HG03196 (cell line): Measurements from ENCODE around the gene NUP93.

Experiments used
- ATAC-seq: cut with Tn5 transposase; IDR thresholded peaks from one replicate; pipeline ENCODE4 v1.9.1; 2021; ENCODE audit not compliant: unreplicated experiment

NUP93 gene

DNA sequence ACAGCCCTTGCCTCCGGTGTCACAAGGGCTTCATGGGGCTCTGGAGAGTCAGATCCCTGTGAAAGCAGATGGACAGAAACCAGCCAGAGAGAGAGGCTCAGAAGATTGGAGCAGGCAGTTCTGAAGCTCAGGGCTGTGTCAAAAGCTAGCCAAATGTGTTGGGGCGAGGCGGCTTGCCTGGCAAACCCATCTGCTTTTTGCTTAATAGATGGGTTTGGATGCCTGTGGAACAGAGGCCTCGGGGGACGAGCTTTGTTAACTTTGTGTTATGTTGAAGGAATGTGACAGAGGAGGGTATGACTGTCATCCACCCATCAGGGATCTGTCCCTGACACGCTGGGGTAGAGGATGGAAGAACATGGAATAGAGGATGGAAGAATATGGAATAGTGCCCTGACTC, 114.1 kb downstream of the NUP93 start:
- no peak for ATAC-seq

DNA sequence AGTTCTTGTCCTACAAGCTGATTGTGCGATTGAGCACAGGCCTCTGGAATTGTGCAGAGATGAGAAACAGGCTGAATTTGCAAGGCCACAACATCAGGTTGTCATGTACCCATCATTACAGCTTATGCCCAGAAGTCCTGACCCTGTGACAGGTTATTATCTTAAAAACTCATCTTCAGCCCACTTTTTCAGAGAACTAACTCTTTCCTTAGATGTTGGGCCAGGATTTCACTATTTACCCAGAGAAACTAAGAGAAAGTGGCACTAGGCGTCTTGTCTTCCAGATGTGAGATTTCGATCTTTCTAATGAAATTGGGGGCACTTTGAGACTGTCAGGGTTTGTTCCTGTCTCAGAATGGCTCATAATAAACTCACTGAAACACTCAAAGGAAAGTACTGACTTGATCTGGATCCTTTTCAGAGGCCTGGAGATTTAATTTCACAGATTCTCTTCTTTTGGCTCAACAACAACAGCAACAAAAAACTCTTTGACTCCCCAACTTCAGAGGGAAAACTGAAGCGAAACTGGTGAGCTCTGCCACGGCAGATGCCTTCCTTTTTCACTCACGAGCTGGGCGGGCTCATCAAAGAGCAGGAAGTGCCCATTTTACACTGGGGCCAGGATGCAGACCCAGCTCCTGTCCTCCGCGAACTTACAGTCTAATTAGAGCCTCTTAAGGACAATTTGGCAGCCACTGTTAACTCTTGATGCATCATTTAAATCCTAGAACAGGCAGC, 117.4 kb downstream of the NUP93 start:
- no peak for ATAC-seq

DNA sequence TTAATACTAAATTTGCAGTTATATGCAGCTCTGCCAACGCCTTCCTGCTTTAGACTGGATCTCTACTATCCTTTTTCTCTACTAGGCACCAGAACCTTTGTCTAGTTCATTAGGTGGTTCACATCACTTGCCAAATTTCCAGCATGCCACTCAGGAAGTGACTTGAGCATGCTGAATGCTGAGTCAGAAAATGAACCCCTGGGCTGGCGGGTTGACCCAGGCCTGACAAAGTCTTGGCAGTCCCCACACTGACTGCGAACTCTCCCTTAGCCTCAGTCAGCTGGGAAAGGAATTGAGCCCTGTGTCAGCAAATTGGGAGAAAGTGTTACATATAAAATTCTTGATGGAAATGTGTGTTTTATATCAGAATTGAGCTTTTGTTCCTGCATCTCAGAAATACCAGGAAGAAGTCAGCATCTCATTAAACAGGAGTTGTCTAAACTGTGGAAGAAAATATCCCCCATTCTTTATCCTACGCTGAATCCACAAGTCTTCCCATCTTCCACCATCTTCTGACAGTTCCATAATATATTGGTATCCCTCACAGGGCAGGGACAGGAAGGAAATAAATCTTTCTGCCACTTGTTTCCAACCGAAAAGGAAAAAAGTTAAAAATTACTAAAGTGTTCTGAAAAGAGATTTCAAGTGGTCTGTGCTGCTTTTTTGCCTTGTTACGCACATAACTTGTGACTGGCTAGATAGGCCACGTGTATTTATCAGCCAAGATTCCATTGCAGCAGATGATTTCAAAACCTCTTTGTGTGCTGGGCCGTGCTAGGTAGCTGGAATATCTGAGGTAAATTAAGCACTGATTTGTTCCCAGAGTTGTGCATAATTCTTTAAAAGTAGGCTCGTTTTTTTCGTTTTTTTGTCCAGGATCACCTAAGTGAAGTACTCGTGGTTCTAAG, 118.4 kb downstream of the NUP93 start:
- ATAC-seq = no peak

DNA sequence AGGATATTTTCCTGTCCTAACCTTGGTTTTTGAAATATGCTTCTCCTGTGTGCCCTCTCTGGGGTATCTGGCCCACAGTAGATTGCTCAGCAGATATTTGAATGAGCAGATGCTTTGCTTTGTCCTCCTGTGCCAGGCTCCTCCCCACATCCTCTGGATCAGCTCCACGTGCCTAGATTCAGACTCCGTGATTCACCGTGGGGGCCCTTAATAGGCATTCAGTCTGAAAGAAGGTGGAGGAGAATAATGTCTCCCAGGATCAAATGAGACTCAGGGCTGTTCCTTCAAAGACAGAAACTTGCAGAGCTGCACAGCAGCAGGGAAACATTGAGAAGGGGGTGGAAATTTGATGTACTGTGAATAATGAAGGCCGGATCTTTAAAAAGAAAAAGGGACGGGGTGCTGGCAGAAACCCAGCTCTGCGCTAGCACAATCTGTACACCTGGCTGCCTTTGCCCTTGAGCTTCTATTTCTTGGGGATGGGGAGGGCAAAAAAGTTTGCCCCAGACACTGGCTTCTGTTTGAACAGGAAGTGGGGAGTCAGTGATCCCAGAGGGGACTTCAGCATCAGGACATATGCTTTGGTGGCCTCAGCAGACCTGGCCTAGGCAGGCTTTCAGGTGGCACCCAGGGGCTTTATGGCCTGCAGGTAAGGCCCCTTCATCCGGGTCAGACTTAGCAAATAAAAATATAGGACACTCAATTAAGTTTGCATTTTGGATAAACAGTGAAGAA, 119.2 kb downstream of the NUP93 start:
- ATAC-seq = no peak

DNA sequence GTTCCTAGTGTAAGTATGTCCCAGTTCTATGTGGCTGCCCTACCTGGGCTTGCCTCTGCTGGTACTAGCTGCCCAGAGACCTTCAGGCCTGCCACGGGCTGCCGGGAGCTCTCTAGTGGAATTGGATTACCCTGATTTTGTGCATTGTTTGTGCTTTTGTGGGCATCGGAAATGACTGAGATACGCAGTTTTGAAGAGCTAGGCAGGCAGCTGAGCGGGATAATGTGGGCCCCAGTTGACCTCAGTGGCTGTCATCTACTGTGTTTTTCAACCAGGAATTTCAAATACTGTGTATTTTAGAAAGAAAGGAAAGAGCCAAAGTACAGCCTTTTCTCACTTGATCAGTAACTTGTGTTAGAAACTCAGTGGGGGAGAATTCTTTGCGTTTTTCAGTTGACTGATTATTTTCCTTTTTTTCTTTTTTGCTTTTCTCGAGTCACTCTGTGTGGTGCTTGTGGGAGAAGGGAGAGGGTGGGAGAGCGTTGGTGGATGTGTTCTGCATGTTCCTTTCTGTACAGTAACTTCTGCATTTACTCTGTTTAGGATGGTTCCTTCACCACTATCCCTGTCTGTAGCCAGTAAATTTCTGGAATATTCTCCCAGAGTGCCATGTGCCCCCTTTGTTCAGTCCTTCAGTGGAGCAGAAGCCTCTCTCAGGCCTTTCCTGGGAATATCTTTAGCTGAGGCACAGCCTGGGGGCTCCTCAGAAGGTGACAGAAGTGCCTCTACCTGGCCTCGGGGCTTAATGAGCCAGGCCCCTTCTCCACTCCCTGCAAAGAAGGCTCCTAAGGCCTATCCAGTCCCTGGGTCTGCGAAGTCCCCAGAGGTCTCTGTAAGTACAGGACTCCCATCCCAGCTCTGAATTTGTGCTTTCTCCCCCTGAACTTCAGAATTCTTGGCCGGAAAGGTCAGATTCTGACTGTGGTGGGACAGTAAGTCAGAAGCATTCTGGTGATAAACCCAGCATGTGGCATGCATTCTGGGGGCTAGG, 120.1 kb downstream of the NUP93 start:
- ATAC-seq = no peak

DNA sequence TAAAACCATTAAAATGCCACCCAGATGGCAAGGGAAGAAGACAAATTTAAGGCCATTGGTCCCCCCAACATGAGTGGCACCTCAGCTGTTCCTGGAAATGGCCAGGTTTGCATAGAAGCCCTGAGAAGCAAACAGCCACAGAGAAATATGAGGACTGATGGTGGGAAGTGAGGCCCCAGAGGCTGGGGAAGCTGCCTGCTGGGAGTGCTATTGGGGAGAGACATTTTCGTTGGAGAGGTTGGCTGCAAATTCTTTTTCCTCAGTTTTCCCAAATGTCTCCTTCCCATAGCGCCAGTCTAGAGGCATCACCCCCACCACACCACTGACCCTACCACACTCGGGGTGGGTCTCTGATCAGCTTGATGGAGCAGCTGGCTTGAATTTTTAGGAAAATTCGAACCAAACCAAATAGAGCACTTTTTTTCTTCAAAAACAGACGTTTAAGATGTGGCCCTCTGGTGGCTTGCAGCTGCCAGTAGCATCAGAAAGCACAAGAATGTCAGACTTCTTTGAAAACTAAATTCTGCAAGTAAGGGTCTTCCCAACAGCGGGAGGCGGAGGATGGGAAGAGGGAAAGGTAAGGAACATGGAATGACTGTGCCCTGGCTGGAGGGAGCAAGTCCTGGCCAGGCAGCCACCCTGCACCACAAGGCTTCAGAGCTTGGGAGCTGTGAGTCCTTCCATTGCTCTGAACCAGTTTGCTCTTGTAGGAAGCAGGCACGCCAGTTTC, 121.9 kb downstream of the NUP93 start:
- no peak for ATAC-seq

DNA sequence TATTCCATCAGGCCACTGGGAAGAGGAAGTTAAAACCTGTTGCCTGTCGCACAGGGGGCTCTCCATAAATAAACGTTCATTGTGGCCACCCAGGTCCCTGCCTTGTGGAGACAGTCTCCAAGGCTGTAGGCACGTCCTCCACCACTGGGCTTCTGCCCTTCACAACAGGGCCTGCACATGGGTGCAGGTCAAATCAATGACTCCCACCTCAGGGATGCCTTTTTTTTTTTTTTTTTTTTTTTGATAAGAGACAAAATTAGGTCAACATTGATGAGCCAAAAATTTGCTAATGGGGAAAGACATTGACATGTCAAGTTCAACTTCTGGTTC, 122.4 kb downstream of the NUP93 start:
- no peak for ATAC-seq

DNA sequence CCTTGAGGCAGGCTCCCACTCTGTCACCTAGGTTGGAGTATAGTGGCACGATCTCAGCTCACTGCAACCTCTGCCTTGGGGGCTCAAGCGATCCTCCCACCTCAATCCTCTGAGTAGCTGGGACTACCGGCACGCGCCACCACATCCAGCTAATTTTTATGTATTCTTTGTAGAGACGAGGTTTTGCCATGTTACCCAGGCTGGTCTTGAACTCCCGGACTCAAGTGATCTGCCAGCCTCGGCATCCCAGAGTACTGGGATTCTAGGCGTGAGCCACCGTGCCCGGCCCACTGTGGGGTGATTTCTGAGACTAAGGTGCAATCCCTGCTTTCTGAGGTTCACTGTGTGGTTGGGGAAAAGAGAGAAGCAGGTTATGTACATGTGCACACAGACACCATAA, 123.0 kb downstream of the NUP93 start:
- no peak for ATAC-seq

DNA sequence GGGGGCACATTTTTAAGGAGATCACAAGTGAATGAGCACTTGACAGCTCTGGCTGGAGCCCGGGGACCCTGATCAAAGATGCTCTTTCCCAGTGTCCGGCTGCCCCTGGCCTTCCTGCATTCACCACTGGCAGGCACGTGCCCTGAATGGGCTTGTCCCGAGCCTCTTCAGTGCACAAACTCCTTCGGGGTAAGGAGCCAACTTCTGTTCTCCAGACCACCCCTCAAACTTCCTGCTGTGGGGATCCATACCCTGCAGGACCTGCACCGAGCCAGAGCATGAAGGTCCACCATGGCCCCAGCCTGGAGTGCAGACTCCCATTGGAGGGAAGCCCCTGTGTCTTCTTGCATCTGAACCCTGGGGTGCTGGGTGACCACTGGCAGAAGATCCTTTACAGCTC, 125.3 kb downstream of the NUP93 start:
- ATAC-seq = no peak

DNA sequence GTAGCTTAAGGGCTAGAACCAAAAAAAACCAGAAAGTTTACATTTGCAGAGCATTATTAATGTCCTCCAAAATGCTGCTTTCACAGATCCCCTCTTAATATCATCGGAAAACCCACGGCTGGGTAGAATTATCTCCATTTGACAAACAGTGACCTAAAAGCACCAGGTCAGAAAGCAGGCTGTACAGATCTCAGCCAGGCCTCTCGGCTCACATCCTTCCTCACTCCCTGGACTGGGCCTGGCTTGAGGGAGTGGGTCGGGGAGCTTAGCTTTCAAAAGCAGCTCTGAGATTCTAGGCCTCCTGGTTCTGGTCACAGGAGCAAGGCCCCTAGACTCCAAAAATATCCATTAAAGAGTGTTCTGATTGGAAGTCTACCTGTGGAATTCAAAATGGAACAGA, 126.0 kb downstream of the NUP93 start:
- no peak for ATAC-seq

DNA sequence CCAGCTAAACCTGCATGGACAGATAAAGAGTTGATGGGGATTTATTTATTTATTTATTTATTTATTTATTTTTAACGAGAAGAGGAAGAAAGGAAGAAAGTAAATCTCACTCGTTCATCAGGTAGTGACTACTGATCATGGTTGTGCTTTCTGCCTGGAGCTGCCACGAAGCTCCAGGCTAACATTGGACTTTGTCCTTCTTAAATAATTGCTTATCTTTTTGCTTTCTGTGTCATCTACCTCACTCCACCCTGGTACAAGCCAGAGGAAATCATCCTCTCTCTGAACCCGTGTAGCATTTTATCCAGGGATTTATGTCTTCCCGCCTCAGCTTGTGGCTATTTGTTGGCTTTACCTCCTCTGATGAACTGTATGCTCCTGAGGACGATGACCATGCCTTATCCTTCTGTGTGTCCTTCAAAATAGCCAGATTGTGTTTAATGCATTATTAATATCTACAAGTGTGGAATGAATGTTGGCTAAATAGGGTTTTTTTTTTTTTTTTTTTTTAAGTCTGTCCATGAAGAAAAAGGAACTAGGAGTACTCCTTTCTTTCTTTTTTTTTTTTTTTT, 127.0 kb downstream of the NUP93 start:
- no peak for ATAC-seq

DNA sequence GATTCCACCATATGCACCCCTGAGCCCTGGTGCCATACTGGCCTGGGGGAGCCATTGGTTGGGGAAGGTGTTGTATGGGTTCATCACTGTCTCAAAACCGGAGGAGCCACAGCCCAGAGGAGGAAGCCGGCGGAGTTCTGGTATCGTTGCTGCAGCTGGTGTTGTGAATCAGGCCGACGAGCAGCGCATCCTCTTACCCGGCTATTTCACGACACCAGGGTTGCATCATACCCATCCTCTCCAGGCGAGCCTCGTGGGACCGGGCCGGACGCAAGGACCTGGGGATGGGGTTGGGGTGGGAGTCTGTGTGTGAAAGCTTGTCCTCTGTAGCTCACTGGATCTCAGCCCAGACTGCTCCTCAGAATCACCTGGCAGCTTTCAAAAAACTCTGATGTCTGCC, 128.4 kb downstream of the NUP93 start:
- no peak for ATAC-seq

DNA sequence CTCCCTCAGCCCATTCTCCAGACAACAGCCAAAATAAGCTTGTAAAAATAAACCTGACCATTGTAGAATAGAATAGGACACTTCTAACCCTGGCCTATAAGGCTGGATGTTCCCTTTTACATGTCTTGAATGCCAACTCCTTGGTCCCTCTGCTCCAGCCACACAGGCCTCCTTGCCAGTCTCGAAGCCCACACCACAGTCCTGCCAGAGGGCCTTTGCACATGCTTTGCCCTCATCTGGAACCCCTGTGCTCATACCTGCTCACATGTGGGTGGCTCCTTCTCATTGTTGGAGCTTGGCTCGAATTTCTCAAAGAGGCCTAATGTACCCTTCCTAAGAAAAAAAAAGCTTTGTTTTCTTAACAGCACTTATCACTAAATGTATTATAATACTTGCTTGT, 129.7 kb downstream of the NUP93 start:
- ATAC-seq = no peak

DNA sequence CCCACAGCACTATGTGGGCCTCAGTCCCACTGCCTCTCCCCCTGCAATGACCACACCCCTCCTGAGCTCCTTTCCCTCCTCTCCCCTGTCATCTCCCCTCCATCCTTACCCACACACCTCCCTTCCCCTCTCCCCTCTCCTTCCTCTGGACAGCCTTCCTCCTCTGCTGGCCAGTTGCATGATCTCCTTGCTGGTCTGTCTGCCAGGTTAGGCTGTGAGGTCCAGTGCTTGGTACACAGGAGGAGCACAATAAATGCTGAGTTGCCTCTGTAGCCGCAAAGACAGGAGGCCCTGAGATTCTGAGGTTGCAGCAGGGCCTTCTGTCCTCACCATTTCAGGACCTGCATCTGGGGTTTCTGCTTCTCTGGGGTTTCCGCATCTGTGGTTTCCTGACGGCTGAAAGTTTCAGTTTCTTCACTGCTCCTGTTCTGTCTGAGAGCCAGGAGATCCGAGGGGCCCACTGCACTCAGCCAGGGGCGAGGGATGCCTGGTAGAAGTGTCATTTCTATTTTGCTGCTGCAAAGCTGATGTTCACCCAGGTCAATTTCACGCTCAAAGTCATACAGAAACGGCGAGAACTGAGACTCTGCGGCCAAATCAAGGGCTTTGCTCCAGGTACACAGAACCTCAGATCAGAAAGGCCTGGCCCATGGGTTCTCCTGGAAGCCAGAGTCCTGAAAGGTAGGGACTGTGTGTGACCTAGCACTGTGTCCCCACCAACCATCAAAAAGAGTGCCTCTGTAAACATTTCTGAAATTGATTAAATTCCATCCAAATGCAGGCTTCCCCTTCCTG, 130.5 kb downstream of the NUP93 start:
- ATAC-seq = peak; percentile 76

DNA sequence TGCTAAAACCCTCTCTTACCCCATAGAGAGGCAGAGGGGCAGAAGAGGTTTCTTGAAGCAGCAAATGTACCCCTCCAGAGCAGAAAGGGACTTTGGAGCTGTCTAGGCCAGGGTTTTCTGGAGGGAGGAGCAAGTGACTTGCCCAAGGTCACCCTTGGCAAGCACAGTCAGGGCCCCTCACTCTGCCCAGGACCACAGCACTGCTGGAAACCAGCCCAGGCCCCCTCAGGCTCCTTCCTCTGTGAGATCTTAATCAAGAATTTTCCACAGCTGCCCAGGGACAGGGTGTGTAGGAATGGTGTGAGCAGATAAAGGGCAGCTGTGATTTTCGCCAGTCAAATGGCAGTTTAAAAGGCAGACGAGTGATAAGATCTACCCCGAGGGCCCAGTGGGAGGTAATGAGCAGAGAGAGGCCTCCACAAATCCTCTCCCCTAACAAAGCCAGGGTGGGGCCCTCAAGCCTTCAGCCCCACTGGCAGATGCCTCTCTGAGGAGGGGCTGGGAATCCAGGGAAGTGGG, 131.2 kb downstream of the NUP93 start:
- no peak for ATAC-seq

DNA sequence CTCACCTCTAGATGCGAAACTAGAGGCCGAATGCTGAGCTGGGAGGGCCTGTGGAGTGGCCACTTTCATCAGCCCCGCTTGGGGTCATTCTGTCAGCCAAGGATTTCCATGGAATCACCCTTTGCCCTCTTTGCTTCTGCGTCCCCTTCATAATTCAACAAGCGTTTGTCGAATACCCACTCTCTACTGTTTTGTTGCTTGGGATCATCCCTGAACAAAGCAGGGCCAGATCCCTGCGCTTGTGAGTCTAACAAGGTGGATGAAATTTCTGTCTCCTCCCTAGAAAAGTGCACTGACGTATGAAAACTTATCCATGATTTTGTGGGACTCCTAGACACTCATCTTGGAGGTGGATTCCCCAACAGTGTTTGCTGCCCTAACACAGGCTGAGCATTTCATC, 131.8 kb downstream of the NUP93 start:
- ATAC-seq = no peak

DNA sequence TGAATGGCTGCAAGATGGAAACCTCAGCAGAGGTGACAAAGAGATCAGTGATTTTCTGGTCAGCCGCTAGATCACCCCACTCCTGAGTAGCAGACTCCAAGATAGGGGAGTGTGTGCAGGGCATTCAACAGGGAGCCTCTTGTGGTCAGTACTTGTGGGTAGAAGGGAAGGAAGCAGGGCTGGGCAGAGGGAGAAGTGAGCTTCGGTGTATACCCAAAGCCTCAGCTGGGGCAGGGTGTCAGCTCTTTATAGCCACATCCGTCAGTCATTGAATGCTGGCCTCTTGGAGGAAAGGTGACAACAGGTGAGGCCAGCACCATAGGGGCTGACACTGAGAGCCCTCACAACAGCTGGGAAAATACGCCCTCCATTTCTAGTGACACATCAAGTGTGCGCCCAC, 132.8 kb downstream of the NUP93 start:
- ATAC-seq = no peak

DNA sequence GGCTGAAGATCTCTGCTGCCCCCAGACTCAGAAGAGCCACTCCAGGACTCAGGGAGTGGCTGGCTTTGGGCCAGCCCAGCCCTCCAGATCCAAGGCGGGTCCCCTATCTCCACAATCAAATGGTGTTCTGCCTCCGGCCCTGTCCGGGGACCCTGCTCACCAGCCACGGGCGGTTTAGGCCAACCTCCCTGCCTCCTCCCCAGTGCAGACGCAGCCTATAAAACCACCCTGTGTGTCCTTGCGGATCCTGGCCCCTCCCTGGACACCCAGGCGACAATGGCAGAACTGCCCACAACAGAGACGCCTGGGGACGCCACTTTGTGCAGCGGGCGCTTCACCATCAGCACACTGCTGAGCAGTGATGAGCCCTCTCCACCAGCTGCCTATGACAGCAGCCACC, 135.0 kb downstream of the NUP93 start, which contains the start of gene SLC12A3:
Gene SLC12A3, plus strand, starts transcription at position 248 of the 400 bp plus-strand sequence. Its CDS starts 29 bp downstream, at position 277.
- no peak for ATAC-seq
